GM23338 (cell line): ENCODE data around the gene IPP. TPM values are rescaled to one million over a fixed set of nuclear protein-coding genes. Genes with fewer than 3 reads are reported as not detected.

Experiments used
- ATAC-seq: fragments of 200-7000 bp; cut with Tn5 transposase; 3 replicates; pipeline ENCODE4 v1.9.1; 2020
- DNase-seq: peaks from one replicate; pipeline ENCODE4 v3.0.0-alpha.2; 2015; ENCODE audit warnings: low spot score
- H2AFZ ChIP-seq: fragments of 200-600 bp; sonication (generic); 2 replicates; pipeline ENCODE4 v1.8.0; 2016; ENCODE audit warnings: antibody characterized with exemption, mild to moderate bottlenecking, moderate library complexity
- H3F3A ChIP-seq: fragments of 200-600 bp; sonication (generic); replicated peaks from 2 replicates; pipeline ENCODE4 v1.8.0; 2017; ENCODE audit warnings: antibody characterized with exemption, mixed run types, low read depth
- H3K27ac ChIP-seq: fragments of 200-600 bp; sonication (generic); 2 replicates; pipeline ENCODE4 v1.6.1; 2016; ENCODE audit warnings: low read depth
- H3K27me3 ChIP-seq: fragments of 200-600 bp; sonication (generic); 2 replicates; pipeline ENCODE4 v1.8.0; 2016; ENCODE audit warnings: mild to moderate bottlenecking, mixed run types, moderate library complexity; ENCODE audit not compliant: insufficient read depth
- H3K36me3 ChIP-seq: fragments of 200-600 bp; sonication (generic); 2 replicates; pipeline ENCODE4 v1.8.0; 2016; ENCODE audit warnings: mild to moderate bottlenecking; ENCODE audit not compliant: insufficient read depth
- H3K4me1 ChIP-seq: fragments of 200-600 bp; sonication (generic); 2 replicates; pipeline ENCODE4 v1.8.0; 2016; ENCODE audit warnings: mild to moderate bottlenecking, moderate library complexity; ENCODE audit not compliant: insufficient read depth
- H3K4me2 ChIP-seq: fragments of 200-600 bp; sonication (generic); 2 replicates; pipeline ENCODE4 v1.7.1; 2017; ENCODE audit warnings: mixed run types
- H3K4me3 ChIP-seq: fragments of 200-600 bp; sonication (generic); 2 replicates; pipeline ENCODE4 v1.6.1; 2016; ENCODE audit warnings: mixed run types
- H3K79me2 ChIP-seq: fragments of 200-600 bp; sonication (generic); replicated peaks from 2 replicates; pipeline ENCODE4 v1.8.0; 2017; ENCODE audit warnings: mild to moderate bottlenecking; ENCODE audit not compliant: insufficient read depth
- H3K9me2 ChIP-seq: fragments of 200-600 bp; sonication (generic); 2 replicates; pipeline ENCODE4 v1.8.0; 2017; ENCODE audit not compliant: insufficient read depth
- H4K20me1 ChIP-seq: fragments of 200-600 bp; sonication (generic); replicated peaks from 2 replicates; pipeline ENCODE4 v1.8.0; 2017; ENCODE audit warnings: mild to moderate bottlenecking; ENCODE audit not compliant: insufficient read depth
- H3K27ac Mint-ChIP-seq: 2 replicates; pipeline ENCODE4 v1.8.0; 2020; ENCODE audit warnings: inconsistent platforms, mild to moderate bottlenecking, moderate library complexity, mixed read lengths
- H3K27me3 Mint-ChIP-seq: 3 replicates; pipeline ENCODE4 v1.8.0; 2022; ENCODE audit warnings: low read depth, mild to moderate bottlenecking, moderate library complexity, mixed read lengths, inconsistent platforms; ENCODE audit not compliant: insufficient read depth, poor library complexity
- H3K36me3 Mint-ChIP-seq: 3 replicates; pipeline ENCODE4 v1.8.0; 2021; ENCODE audit warnings: low read depth, mild to moderate bottlenecking, inconsistent platforms, moderate library complexity, mixed read lengths
- H3K4me1 Mint-ChIP-seq: 3 replicates; pipeline ENCODE4 v1.8.0; 2020; ENCODE audit warnings: mild to moderate bottlenecking, inconsistent platforms, mixed read lengths
- H3K4me3 Mint-ChIP-seq: 3 replicates; pipeline ENCODE4 v1.8.0; 2021; ENCODE audit warnings: moderate library complexity, mild to moderate bottlenecking, inconsistent platforms, mixed read lengths
- H3K9me3 Mint-ChIP-seq: 3 replicates; pipeline ENCODE4 v1.8.0; 2020; ENCODE audit warnings: moderate library complexity, mild to moderate bottlenecking, inconsistent platforms, mixed read lengths
- CREB1 ChIP-seq: fragments of 250-450 bp; sonication (Bioruptor Pico); IDR thresholded peaks from 2 replicates; pipeline ENCODE4 v1.5.0; 2020; ENCODE audit warnings: low read depth, mild to moderate bottlenecking, moderate library complexity
- EZH2 ChIP-seq: fragments of 200-600 bp; sonication (generic); IDR thresholded peaks from one replicate; pipeline ENCODE4 v1.8.0; 2017; ENCODE audit warnings: antibody characterized with exemption, mild to moderate bottlenecking, low read depth; ENCODE audit not compliant: unreplicated experiment
- EZH2phosphoT487 ChIP-seq: fragments of 200-600 bp; sonication (generic); IDR thresholded peaks from one replicate; pipeline ENCODE4 v1.8.1; 2018; ENCODE audit warnings: antibody characterized with exemption; ENCODE audit not compliant: unreplicated experiment
- JUNB ChIP-seq: IDR thresholded peaks from one replicate; pipeline ENCODE4 v1.6.1; 2016; ENCODE audit warnings: antibody characterized with exemption; ENCODE audit not compliant: unreplicated experiment
- NANOG ChIP-seq: IDR thresholded peaks from 2 replicates; pipeline ENCODE4 v1.6.1; 2016; ENCODE audit warnings: antibody characterized with exemption, borderline replicate concordance
- POLR2AphosphoS5 ChIP-seq: IDR thresholded peaks from 2 replicates; pipeline ENCODE4 v1.6.1; 2016; ENCODE audit warnings: antibody characterized with exemption, low read depth
- STAT1 ChIP-seq: IDR thresholded peaks from one replicate; pipeline ENCODE4 v1.6.1; 2016; ENCODE audit warnings: antibody characterized with exemption; ENCODE audit not compliant: unreplicated experiment
- ZNF114 ChIP-seq: fragments of 250-450 bp; sonication (Bioruptor Pico); IDR thresholded peaks from 2 replicates; pipeline ENCODE4 v1.5.0; 2020; ENCODE audit warnings: mild to moderate bottlenecking, moderate library complexity
- ZNF331 ChIP-seq: fragments of 250-450 bp; sonication (Bioruptor Pico); IDR thresholded peaks from 2 replicates; pipeline ENCODE4 v1.5.0; 2020; ENCODE audit warnings: low read depth, mild to moderate bottlenecking, moderate library complexity
- ZNF462 ChIP-seq: fragments of 250-450 bp; sonication (Bioruptor Pico); IDR thresholded peaks from 2 replicates; pipeline ENCODE4 v1.5.0; 2020; ENCODE audit warnings: mild to moderate bottlenecking, moderate library complexity
- polyA plus RNA-seq: library from polyadenylated mRNA; unstranded; fragments of >200 nt; fragmentation: Nextera tagmentation; extraction: Ambion mirVana; gene quantifications from 2 replicates; pipeline ENCODE4 v1.2.1, GENCODE V29; 2016
- total RNA-seq: library from RNA; depleted of rRNA; stranded (reverse); fragments of >200 nt; shearing (Covaris generic); gene quantifications from 2 replicates; pipeline ENCODE4 v1.2.3, GENCODE V29; 2014
- TF ChIP-seq, protein P1 (sequence below): IDR thresholded peaks from one replicate; pipeline ENCODE4 v1.6.1; 2018; ENCODE audit warnings: antibody characterized with exemption; ENCODE audit not compliant: unreplicated experiment
- TF ChIP-seq, protein P2 (sequence below), 2 experiments: fragments of 200-600 bp in 1 of 2; sonication (generic) in 1 of 2; conservative IDR thresholded peaks; 2 replicates each; pipeline versions ENCODE4 v1.5.1 to v1.6.1; 2016 to 2017; ENCODE audit warnings: antibody characterized with exemption in 2 of 2, low read depth in 2 of 2, mild to moderate bottlenecking in 2 of 2, moderate library complexity in 1 of 2
- TF ChIP-seq, protein P3 (sequence below): IDR thresholded peaks from 2 replicates; pipeline ENCODE4 v1.6.1; 2016; ENCODE audit warnings: antibody characterized with exemption

Gene IPP
- total and polyA plus RNA-seq, 2 experiments from 2014 or later = 1.8 to 2.8 TPM

- TF ChIP-seq EZH2 = no peak
- TF ChIP-seq JUNB = no peak
- no peak for TF ChIP-seq ZNF114 (CRISPR knock-in tag)
Measured at GRCh38 chr1:45739137-45739536, 11.3 kb downstream of the IPP start (continued).

DNA sequence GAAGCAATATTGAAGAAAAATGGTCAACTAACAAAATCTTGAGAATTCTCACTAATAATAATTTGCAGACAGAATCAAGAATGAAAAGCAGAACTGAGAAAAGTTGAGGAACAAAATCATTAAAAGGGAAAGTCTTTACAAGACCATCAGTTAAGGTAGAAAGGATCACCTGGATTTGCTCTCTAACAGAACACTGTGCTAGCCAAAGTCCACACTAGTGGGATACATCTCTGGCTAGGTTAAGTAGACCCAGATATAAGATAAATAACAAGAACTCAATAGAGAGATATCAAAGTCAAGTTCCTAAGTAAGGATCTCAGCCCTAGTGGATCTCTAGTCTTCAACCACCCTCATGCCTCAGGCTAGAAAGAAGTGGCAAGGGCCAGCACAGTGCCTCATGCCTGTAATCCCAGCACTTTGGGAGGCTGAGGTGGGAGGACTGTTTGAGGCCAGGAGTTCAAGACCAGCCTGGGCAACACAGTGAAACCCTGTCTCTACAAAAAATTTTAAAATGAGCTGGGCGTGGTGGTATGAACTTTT lies 19.6 kb downstream of the IPP start:
- no peaks in the 10 kb centered on the region for H3K79me2 ChIP-seq
- no peak overlapping the region for H3K4me3 ChIP-seq
- DNase-seq = no peak
- TF ChIP-seq EZH2 (no peak), ZNF114 (CRISPR knock-in tag) (no peak), NANOG (no peak), ZNF462 (CRISPR knock-in tag) (no peak), ZNF331 (CRISPR knock-in tag) (no peak), EZH2phosphoT487 (no peak), POLR2AphosphoS5 (no peak), CREB1 (CRISPR knock-in tag) (no peak), STAT1 (no peak), JUNB (no peak)
- TF ChIP-seq, protein P1, sequence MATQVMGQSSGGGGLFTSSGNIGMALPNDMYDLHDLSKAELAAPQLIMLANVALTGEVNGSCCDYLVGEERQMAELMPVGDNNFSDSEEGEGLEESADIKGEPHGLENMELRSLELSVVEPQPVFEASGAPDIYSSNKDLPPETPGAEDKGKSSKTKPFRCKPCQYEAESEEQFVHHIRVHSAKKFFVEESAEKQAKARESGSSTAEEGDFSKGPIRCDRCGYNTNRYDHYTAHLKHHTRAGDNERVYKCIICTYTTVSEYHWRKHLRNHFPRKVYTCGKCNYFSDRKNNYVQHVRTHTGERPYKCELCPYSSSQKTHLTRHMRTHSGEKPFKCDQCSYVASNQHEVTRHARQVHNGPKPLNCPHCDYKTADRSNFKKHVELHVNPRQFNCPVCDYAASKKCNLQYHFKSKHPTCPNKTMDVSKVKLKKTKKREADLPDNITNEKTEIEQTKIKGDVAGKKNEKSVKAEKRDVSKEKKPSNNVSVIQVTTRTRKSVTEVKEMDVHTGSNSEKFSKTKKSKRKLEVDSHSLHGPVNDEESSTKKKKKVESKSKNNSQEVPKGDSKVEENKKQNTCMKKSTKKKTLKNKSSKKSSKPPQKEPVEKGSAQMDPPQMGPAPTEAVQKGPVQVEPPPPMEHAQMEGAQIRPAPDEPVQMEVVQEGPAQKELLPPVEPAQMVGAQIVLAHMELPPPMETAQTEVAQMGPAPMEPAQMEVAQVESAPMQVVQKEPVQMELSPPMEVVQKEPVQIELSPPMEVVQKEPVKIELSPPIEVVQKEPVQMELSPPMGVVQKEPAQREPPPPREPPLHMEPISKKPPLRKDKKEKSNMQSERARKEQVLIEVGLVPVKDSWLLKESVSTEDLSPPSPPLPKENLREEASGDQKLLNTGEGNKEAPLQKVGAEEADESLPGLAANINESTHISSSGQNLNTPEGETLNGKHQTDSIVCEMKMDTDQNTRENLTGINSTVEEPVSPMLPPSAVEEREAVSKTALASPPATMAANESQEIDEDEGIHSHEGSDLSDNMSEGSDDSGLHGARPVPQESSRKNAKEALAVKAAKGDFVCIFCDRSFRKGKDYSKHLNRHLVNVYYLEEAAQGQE = no peak
- TF ChIP-seq, protein P2, sequence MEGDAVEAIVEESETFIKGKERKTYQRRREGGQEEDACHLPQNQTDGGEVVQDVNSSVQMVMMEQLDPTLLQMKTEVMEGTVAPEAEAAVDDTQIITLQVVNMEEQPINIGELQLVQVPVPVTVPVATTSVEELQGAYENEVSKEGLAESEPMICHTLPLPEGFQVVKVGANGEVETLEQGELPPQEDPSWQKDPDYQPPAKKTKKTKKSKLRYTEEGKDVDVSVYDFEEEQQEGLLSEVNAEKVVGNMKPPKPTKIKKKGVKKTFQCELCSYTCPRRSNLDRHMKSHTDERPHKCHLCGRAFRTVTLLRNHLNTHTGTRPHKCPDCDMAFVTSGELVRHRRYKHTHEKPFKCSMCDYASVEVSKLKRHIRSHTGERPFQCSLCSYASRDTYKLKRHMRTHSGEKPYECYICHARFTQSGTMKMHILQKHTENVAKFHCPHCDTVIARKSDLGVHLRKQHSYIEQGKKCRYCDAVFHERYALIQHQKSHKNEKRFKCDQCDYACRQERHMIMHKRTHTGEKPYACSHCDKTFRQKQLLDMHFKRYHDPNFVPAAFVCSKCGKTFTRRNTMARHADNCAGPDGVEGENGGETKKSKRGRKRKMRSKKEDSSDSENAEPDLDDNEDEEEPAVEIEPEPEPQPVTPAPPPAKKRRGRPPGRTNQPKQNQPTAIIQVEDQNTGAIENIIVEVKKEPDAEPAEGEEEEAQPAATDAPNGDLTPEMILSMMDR (conservative IDR thresholded peaks at IDR 0.05; ENCODE audit: low read depth in 2 of 2) = no peak
- TF ChIP-seq, protein P3, sequence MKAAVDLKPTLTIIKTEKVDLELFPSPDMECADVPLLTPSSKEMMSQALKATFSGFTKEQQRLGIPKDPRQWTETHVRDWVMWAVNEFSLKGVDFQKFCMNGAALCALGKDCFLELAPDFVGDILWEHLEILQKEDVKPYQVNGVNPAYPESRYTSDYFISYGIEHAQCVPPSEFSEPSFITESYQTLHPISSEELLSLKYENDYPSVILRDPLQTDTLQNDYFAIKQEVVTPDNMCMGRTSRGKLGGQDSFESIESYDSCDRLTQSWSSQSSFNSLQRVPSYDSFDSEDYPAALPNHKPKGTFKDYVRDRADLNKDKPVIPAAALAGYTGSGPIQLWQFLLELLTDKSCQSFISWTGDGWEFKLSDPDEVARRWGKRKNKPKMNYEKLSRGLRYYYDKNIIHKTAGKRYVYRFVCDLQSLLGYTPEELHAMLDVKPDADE = no peak
- H3F3A ChIP-seq = no peaks in the 10 kb centered on the region
- no peak overlapping the region for H2AFZ ChIP-seq
- H3K27ac Mint-ChIP-seq = peak overlapping the region; percentile 49; the same call in 1 of the 2 replicates
- no peaks in the 10 kb centered on the region for H4K20me1 ChIP-seq
- no peaks in the 10 kb centered on the region; the same call in 2 of the 3 replicates for H3K9me3 Mint-ChIP-seq
- H3K36me3 Mint-ChIP-seq = peaks cover 3% of the 10 kb centered on the region; the same call in 2 of the 3 replicates
- peak overlapping the region; percentile 35; the same call in 1 of the 3 replicates for H3K4me3 Mint-ChIP-seq
- H3K9me2 ChIP-seq = no peaks in the 10 kb centered on the region
- H3K4me1 ChIP-seq = 0 out of 2 replicates have a peak, but pooled peaks cover 6% of the 10 kb centered on the region
- no peak overlapping the region for H3K4me2 ChIP-seq
- H3K4me1 Mint-ChIP-seq = peaks cover 10% of the 10 kb centered on the region
- peaks cover 4% of the 10 kb centered on the region for H3K27me3 Mint-ChIP-seq
- H3K27ac ChIP-seq = no peak overlapping the region
- no peaks in the 10 kb centered on the region for H3K36me3 ChIP-seq
- ATAC-seq = no peak
- no peaks in the 10 kb centered on the region for H3K27me3 ChIP-seq
